GM12878 (cell line): ENCODE data around the gene DPP6. TPM values are rescaled to one million over a fixed set of nuclear protein-coding genes. Genes with fewer than 3 reads are reported as not detected.
"Not testable (repeated sequence)": the region's sequence is repeated elsewhere in the genome, so short reads cannot be mapped to it uniquely, and the experiment has no call there.

ENCODE experiments used
- ATAC-seq: fragments of 200-7000 bp; cut with Tn5 transposase; 3 replicates; pipeline ENCODE4 v1.9.1; 2020; ENCODE audit warnings: mild to moderate bottlenecking, moderate library complexity
- BruUV-seq: library from RNA; stranded (reverse); fragments of 400-500 nt; replicated peaks from 2 replicates; lab custom pipeline; 2021; lab: Mats Ljungman, UMichigan
- CTCF ChIA-PET: fragments of 300-600 bp; sonication (Branson Sonifier 250); formaldehyde crosslinking; extraction: SDS; loops from one replicate; lab custom pipeline; 2021; ENCODE audit warnings: inconsistent platforms; lab: Yijun Ruan, JAX
- POLR2A ChIA-PET: fragments of 350-600 bp; formaldehyde crosslinking; extraction: SDS; loops from one replicate; lab custom pipeline; 2021; ENCODE audit warnings: inconsistent platforms; lab: Charles Lee
- RAD21 ChIA-PET: fragments of 300-600 bp; sonication (Branson Sonifier 250); formaldehyde crosslinking; loops from one replicate; lab custom pipeline; 2023; ENCODE audit warnings: antibody characterized with exemption; ENCODE audit not compliant: unreplicated experiment; lab: Charles Lee
- SMC1A ChIA-PET: fragments of 300-600 bp; sonication (Branson Sonifier 250); formaldehyde crosslinking; loops from one replicate; lab custom pipeline; 2023; ENCODE audit not compliant: unreplicated experiment, uncharacterized antibody; lab: Charles Lee
- DNase-seq: peaks from one replicate; pipeline ENCODE4 v3.0.0-alpha.2; 2011; ENCODE audit warnings: low read depth, low spot score
- FAIRE-seq: peaks from 3 replicates; lab custom pipeline; 2011; peaks lifted over from hg19 to GRCh38; lab: Jason Lieb, UNC
- H2AFZ ChIP-seq: 2 replicates; pipeline ENCODE4 v1.6.0; 2011; ENCODE audit warnings: low read depth, low read length, control low read depth; ENCODE audit not compliant: control insufficient read depth
- H3K27ac ChIP-seq: 2 replicates; pipeline ENCODE4 v1.5.1; 2011; ENCODE audit warnings: control low read depth; ENCODE audit not compliant: control insufficient read depth, insufficient read depth
- H3K27me3 ChIP-seq, 2 experiments: replicated peaks in 1 of 2; 2 replicates each; pipeline versions ENCODE4 v1.6.0 to v1.6.1; 2011; ENCODE audit warnings: low read length in 1 of 2; ENCODE audit not compliant: control insufficient read depth in 2 of 2, insufficient read depth in 2 of 2
- H3K36me3 ChIP-seq, 2 experiments: 2 replicates each; pipeline ENCODE4 v1.5.1; 2011; ENCODE audit warnings: low read length in 1 of 2; ENCODE audit not compliant: control insufficient read depth in 2 of 2, insufficient read depth in 2 of 2
- H3K4me1 ChIP-seq: 2 replicates; pipeline ENCODE4 v1.6.1; 2011; ENCODE audit warnings: mild to moderate bottlenecking, low read length, moderate library complexity, mixed read lengths; ENCODE audit not compliant: control insufficient read depth, insufficient read depth
- H3K4me2 ChIP-seq: 2 replicates; pipeline ENCODE4 v1.6.0; 2011; ENCODE audit warnings: control low read depth; ENCODE audit not compliant: control insufficient read depth, insufficient read depth
- H3K4me3 ChIP-seq: fragments of 200-600 bp; sonication (generic); 2 replicates; pipeline ENCODE4 v1.5.1; 2016
- H3K79me2 ChIP-seq: 2 replicates; pipeline ENCODE4 v1.6.0; 2011; ENCODE audit warnings: low read length; ENCODE audit not compliant: control insufficient read depth, insufficient read depth
- H3K9ac ChIP-seq: 2 replicates; pipeline ENCODE4 v1.8.0; 2011; ENCODE audit warnings: low read length, control low read depth, mixed read lengths; ENCODE audit not compliant: control insufficient read depth, insufficient read depth
- H3K9me3 ChIP-seq: replicated peaks from 3 replicates; pipeline ENCODE4 v1.5.1; 2011; ENCODE audit warnings: mild to moderate bottlenecking, low read length; ENCODE audit not compliant: control insufficient read depth, insufficient read depth
- H4K20me1 ChIP-seq: 2 replicates; pipeline ENCODE4 v1.6.0; 2011; ENCODE audit not compliant: control insufficient read depth, insufficient read depth
- ETV6 ChIP-seq, 2 experiments: fragments of 450-650 bp in 1 of 2; IDR thresholded peaks in 1 of 2; conservative IDR thresholded peaks in 1 of 2; 2 replicates each; pipeline ENCODE4 v1.6.1; 2014; ENCODE audit warnings: antibody characterized with exemption in 1 of 2, borderline replicate concordance in 1 of 2, low read depth in 1 of 2, mild to moderate bottlenecking in 1 of 2, moderate library complexity in 1 of 2
- LARP7 ChIP-seq: fragments of 450-650 bp; IDR thresholded peaks from 2 replicates; pipeline ENCODE4 v1.6.1; 2017; ENCODE audit warnings: mild to moderate bottlenecking
- MEF2A ChIP-seq: IDR thresholded peaks from 2 replicates; pipeline ENCODE4 v1.6.1; 2011; ENCODE audit warnings: low read depth, mild to moderate bottlenecking, low read length, moderate library complexity; ENCODE audit not compliant: insufficient read depth
- NFYB ChIP-seq: IDR thresholded peaks from 2 replicates; pipeline ENCODE4 v1.6.1; 2011; ENCODE audit warnings: low read depth, mild to moderate bottlenecking, low read length, improper control_type of control experiment, moderate library complexity; ENCODE audit not compliant: insufficient read depth
- RBBP5 ChIP-seq: fragments of 200-600 bp; sonication (generic); conservative IDR thresholded peaks from 2 replicates; pipeline ENCODE4 v1.6.1; 2016
- SREBF1 ChIP-seq: IDR thresholded peaks from 2 replicates; pipeline ENCODE4 v1.6.1; 2012; ENCODE audit warnings: mild to moderate bottlenecking, low read length
- ZSCAN29 ChIP-seq: fragments of 450-650 bp; IDR thresholded peaks from 2 replicates; pipeline ENCODE4 v1.6.1; 2017; ENCODE audit warnings: mild to moderate bottlenecking, moderate library complexity
- WGBS: methylation state at CpG from one replicate; pipeline ENCODE4 v1.1.6; 2016; ENCODE audit warnings: low lambda C conversion rate; ENCODE audit not compliant: insufficient replicate concordance, insufficient coverage; ENCODE audit errors: missing lambda C conversion rate; 5-methylcytosine and 5-hydroxymethylcytosine counted together
- in situ Hi-C: fragments of 300-500 bp; cut with MboI; formaldehyde crosslinking; loops from 9 replicates; pipeline ENCODE4 v1.14.3; 2018; ENCODE audit warnings: mixed read lengths
- intact Hi-C: fragments of 100-400 bp; cut with micrococcal nuclease; formaldehyde crosslinking; loops from one replicate; pipeline ENCODE4 v1.14.2; 2022; ENCODE audit not compliant: unreplicated experiment
- polyA plus RNA-seq, 11 experiments: library from polyadenylated mRNA; depleted of rRNA in 4 of 11; unstranded in 6 of 11; stranded (reverse) in 5 of 11; fragments of >200 nt; fragmentation: Nextera tagmentation in 4 of 11; fragmentation: Illumina TruSeq in 1 of 11; extraction: Ambion mirVana in 4 of 11; extraction: Trizol in 1 of 11; gene quantifications; 1 replicate in 1 of 11; 2 replicates in 10 of 11; pipeline versions ENCODE4 v1.2.1 to v1.2.3, GENCODE V29; 2011 to 2016; ENCODE audit warnings: inconsistent platforms in 2 of 11, missing spikeins in 2 of 11, low read depth in 1 of 11
- total RNA-seq, 4 experiments: library from RNA; depleted of rRNA in 3 of 4; stranded (reverse); fragments of >200 nt in 3 of 4; fragmentation: Illumina TruSeq in 1 of 4; extraction: Trizol in 1 of 4; gene quantifications; 2 replicates each; pipeline versions ENCODE4 v1.2.1 to v1.2.3, GENCODE V29; 2013 to 2021

Gene DPP6
- total and polyA plus RNA-seq, 10 of the 15 experiments (the other 5 are each of a cell fraction or from before 2014, with no cell fraction given) = not detected

DNA sequence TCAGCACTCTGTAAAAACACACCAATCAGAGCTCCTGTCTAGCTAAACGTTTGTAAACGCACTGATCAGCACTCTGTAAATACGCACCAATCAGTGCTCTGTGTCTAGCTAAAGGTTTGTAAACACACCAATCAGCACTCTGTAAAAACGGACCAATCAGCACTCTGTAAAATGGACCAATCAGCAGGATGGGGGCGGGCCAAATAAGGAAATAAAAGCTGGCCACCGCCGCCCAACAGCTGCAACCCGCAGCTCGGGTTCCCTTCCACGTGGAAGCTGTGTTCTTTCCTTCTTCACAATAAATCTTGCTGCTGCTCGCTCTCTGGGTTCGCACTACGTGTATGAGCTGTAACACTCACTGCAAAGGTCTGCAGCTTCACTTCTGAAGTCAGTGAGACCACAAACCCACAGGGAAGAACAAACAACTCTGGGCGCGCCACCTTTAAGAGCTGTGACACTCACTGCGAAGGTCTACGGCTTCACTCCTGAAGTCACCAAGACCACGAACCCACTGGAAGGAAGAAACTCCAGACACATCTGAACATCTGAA lies 625.9 kb downstream of the DPP6 start:
- ATAC-seq, intact Hi-C loops, H3K36me3 ChIP-seq, H3K27me3 ChIP-seq, DNase-seq, H3K9me3 ChIP-seq, H3K4me3 ChIP-seq, H3K27ac ChIP-seq, POLR2A ChIA-PET, in situ Hi-C loops, H3K4me1 ChIP-seq, RAD21 ChIA-PET, FAIRE-seq, SMC1A ChIA-PET, H3K9ac ChIP-seq, H3K79me2 ChIP-seq, CTCF ChIA-PET, H4K20me1 ChIP-seq, H3K4me2 ChIP-seq, H2AFZ ChIP-seq, BruUV-seq: not testable (repeated sequence)
- TF ChIP-seq NFYB = peak; percentile 24; the same call in 1 of the 2 replicates
- 56% methylated on average over 18 of the region's 18 CpGs for WGBS

DNA sequence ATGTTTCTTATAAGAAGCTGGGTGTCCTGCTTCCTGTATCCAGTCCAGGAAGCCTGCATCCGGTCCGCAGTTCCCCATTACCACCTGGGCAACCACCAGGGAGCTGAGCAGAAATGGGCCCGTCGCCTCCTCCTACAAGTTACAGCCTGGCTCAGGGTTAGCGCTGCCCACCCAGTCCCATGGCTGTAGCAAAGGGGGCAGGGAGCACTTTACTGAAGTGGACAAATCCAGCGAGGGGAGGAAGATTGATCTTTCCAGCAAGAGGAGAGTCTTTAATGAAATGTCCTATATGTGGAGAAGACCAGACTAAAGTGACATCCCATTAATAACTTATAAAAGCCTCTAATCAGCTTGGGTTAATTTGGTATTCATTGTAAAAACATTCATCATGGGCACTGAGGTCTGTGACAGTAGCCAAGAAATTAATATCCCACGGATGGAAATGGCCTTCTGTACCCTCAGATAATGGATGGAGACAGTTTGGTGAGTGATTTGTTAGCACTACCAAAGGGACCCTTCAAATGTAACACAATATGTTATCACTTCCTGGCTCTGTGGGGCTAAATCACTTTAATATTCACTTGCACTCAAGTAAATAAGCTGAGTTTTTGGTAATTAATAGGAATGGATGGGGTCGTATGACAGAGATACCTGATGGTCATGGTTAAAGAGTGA lies 627.3 kb downstream of the DPP6 start:
- ChIA-PET CTCF (no interaction called here), SMC1A (no interaction called here), POLR2A (no interaction called here), RAD21 (no interaction called here)
- no peak overlapping the region for H3K4me3 ChIP-seq
- DNase-seq (no peak), ATAC-seq (no peak), FAIRE-seq (no peak)
- WGBS = 45% methylated on average over 8 of the region's 8 CpGs
- H4K20me1 ChIP-seq = no peaks in the 10 kb centered on the region
- H3K4me1 ChIP-seq = no peaks in the 10 kb centered on the region
- BruUV-seq = no TSS peak
- intact Hi-C loops = no loop called here
- no peak overlapping the region for H3K4me2 ChIP-seq
- H3K9me3 ChIP-seq = no peaks in the 10 kb centered on the region
- no peaks in the 10 kb centered on the region for H3K36me3 ChIP-seq
- H3K79me2 ChIP-seq = no peaks in the 10 kb centered on the region
- H2AFZ ChIP-seq = no peak overlapping the region
- in situ Hi-C loops = no loop called here
- no peak overlapping the region for H3K27ac ChIP-seq
- no peak for TF ChIP-seq ETV6 (conservative IDR thresholded peaks at IDR 0.05 in 1 of 2, IDR thresholded peaks at IDR 0.05 in 1 of 2; ENCODE audit: borderline replicate concordance in 1 of 2, low read depth in 1 of 2)
- no peak for TF ChIP-seq ZSCAN29
- no peak for TF ChIP-seq LARP7
- no peak for TF ChIP-seq SREBF1
- no peak for TF ChIP-seq MEF2A
- TF ChIP-seq RBBP5 = no peak
- no peaks in the 10 kb centered on the region for H3K27me3 ChIP-seq
- no peak overlapping the region for H3K9ac ChIP-seq
